ENCODE data around the gene CTR9.

Gene CTR9

DNA sequence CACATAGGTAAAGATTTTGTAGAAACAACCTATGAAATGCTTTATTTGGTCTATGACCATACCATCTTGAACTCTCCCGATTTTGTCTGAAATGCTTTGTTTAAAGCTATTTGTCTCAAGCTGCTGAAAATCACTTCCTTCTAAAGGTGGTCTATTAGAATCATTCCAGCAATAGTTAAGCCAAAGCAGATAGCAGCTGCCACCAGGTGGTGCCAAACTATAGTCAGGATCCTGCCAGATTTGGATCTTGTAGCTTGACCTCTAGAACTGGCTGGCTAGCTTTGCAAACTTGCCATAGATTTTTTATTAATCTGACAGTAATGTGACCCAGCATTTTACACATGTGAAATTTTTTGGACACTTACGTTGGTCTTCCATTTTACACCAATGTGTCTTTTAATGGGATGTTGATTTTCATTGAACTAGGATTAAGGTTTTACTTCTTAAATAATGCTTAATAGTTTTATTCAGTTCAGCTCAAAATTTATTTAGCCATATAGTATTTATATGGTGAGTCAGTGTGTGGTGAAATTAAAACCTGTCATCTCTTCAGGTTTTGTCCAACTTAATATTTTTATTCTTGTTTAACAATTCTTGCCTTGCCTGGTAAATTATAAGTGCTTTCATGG is 19.7 kb downstream of the CTR9 start:
- Histone ChIP-seq H3K4me1 (ENCODE audit: insufficient read depth, low read length, severe bottlenecking) (no peaks in the 10 kb centered on the region), H3K27ac (ENCODE audit: low read depth, low read length, poor library complexity, severe bottlenecking) (no peak overlapping the region), H3K4me2 (ENCODE audit: low read length) (no peak overlapping the region), H3F3A (ENCODE audit: insufficient read depth, low read length) (no peaks in the 10 kb centered on the region), H2AFZ (ENCODE audit: low read length) (no peak overlapping the region), H3K27me3 (ENCODE audit: insufficient read depth, low read length) (no peaks in the 10 kb centered on the region), H3K9me3 (ENCODE audit: low read length) (no peaks in the 10 kb centered on the region), H3K4me3 (ENCODE audit: low read depth, low read length, poor library complexity, severe bottlenecking) (no peak overlapping the region), H3K9me2 (ENCODE audit: low read depth, low read length) (no peaks in the 10 kb centered on the region), H3K9ac (ENCODE audit: low read length) (no peak overlapping the region), H3K36me3 (ENCODE audit: insufficient read depth, low read length) (peaks cover 68% of the 10 kb centered on the region), H4K20me1 (ENCODE audit: insufficient read depth, low read length) (no peaks in the 10 kb centered on the region), H3K79me2 (ENCODE audit: insufficient read depth, low read length) (no peaks in the 10 kb centered on the region)
- TF ChIP-seq, protein P1, sequence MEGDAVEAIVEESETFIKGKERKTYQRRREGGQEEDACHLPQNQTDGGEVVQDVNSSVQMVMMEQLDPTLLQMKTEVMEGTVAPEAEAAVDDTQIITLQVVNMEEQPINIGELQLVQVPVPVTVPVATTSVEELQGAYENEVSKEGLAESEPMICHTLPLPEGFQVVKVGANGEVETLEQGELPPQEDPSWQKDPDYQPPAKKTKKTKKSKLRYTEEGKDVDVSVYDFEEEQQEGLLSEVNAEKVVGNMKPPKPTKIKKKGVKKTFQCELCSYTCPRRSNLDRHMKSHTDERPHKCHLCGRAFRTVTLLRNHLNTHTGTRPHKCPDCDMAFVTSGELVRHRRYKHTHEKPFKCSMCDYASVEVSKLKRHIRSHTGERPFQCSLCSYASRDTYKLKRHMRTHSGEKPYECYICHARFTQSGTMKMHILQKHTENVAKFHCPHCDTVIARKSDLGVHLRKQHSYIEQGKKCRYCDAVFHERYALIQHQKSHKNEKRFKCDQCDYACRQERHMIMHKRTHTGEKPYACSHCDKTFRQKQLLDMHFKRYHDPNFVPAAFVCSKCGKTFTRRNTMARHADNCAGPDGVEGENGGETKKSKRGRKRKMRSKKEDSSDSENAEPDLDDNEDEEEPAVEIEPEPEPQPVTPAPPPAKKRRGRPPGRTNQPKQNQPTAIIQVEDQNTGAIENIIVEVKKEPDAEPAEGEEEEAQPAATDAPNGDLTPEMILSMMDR (IDR thresholded peaks at IDR 0.05; ENCODE audit: low read length): peak; percentile 75
- no peak for TF ChIP-seq EZH2 (IDR thresholded peaks at IDR 0.05; ENCODE audit: borderline replicate concordance, low read length)

- Histone ChIP-seq H3K9ac (ENCODE audit: low read length) (no peak overlapping the region), H4K20me1 (ENCODE audit: insufficient read depth, low read length) (no peaks in the 10 kb centered on the region), H3K27me3 (ENCODE audit: insufficient read depth, low read length) (no peaks in the 10 kb centered on the region), H3K36me3 (ENCODE audit: insufficient read depth, low read length) (peaks cover 72% of the 10 kb centered on the region), H3K27ac (ENCODE audit: low read depth, low read length, poor library complexity, severe bottlenecking) (no peak overlapping the region), H3K4me2 (ENCODE audit: low read length) (no peak overlapping the region), H3K9me2 (ENCODE audit: low read depth, low read length) (no peaks in the 10 kb centered on the region), H3K9me3 (ENCODE audit: low read length) (no peaks in the 10 kb centered on the region), H3K4me3 (ENCODE audit: low read depth, low read length, poor library complexity, severe bottlenecking) (no peak overlapping the region), H3K79me2 (ENCODE audit: insufficient read depth, low read length) (no peaks in the 10 kb centered on the region), H2AFZ (ENCODE audit: low read length) (no peak overlapping the region), H3F3A (ENCODE audit: insufficient read depth, low read length) (no peaks in the 10 kb centered on the region), H3K4me1 (ENCODE audit: insufficient read depth, low read length, severe bottlenecking) (no peaks in the 10 kb centered on the region)
- TF ChIP-seq, protein P1 (IDR thresholded peaks at IDR 0.05; ENCODE audit: low read length): no peak
- no peak for TF ChIP-seq EZH2 (IDR thresholded peaks at IDR 0.05; ENCODE audit: borderline replicate concordance, low read length)
Measured at GRCh38 chr11:10771457-10771856, 20.4 kb downstream of the CTR9 start.

- no peak overlapping the region for H3K4me2 ChIP-seq (ENCODE audit: low read length)
- no peaks in the 10 kb centered on the region for H3K4me1 ChIP-seq (ENCODE audit: insufficient read depth, low read length, severe bottlenecking)
Measured at GRCh38 chr11:10774811-10775210, 23.8 kb downstream of the CTR9 start.

DNA sequence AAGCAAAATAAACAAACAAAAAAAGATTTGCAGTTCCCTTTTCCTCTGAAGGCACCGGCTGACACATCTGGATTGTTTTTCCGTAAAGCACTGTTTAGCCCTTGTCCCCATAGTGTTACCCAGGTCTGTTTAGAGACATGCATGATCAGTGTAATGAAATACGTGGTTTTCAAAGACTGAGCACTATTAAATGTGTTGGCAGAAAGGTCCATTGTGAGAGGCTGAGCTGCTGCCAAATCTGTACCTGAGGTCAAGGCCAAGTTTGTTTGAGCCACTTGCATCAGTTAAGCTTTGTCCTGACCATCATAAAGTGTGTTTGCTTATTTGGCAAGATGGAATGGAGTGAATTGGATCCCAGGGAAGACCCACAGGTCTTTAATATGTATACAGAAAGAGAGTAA is 26.3 kb downstream of the CTR9 start:
- no peak for TF ChIP-seq EZH2 (IDR thresholded peaks at IDR 0.05; ENCODE audit: borderline replicate concordance, low read length)
- TF ChIP-seq, protein P1 (IDR thresholded peaks at IDR 0.05; ENCODE audit: low read length): no peak
- Histone ChIP-seq H3K4me1 (ENCODE audit: insufficient read depth, low read length, severe bottlenecking) (no peaks in the 10 kb centered on the region), H3K9me3 (ENCODE audit: low read length) (no peaks in the 10 kb centered on the region), H3K79me2 (ENCODE audit: insufficient read depth, low read length) (no peaks in the 10 kb centered on the region), H4K20me1 (ENCODE audit: insufficient read depth, low read length) (no peaks in the 10 kb centered on the region), H3K36me3 (ENCODE audit: insufficient read depth, low read length) (peaks cover 72% of the 10 kb centered on the region), H3K4me3 (ENCODE audit: low read depth, low read length, poor library complexity, severe bottlenecking) (no peak overlapping the region), H3K9me2 (ENCODE audit: low read depth, low read length) (no peaks in the 10 kb centered on the region), H3K4me2 (ENCODE audit: low read length) (no peak overlapping the region), H3K9ac (ENCODE audit: low read length) (no peak overlapping the region), H2AFZ (ENCODE audit: low read length) (no peak overlapping the region), H3K27ac (ENCODE audit: low read depth, low read length, poor library complexity, severe bottlenecking) (no peak overlapping the region), H3K27me3 (ENCODE audit: insufficient read depth, low read length) (no peaks in the 10 kb centered on the region), H3F3A (ENCODE audit: insufficient read depth, low read length) (no peaks in the 10 kb centered on the region)

More at GRCh38 chr11:10774811-10775210, 23.8 kb downstream of the CTR9 start:
- no peaks in the 10 kb centered on the region for H4K20me1 ChIP-seq (ENCODE audit: insufficient read depth, low read length)
- no peaks in the 10 kb centered on the region for H3K9me3 ChIP-seq (ENCODE audit: low read length)
- H3K9me2 ChIP-seq (ENCODE audit: low read depth, low read length): no peaks in the 10 kb centered on the region
- no peaks in the 10 kb centered on the region for H3K27me3 ChIP-seq (ENCODE audit: insufficient read depth, low read length)
- H2AFZ ChIP-seq (ENCODE audit: low read length): no peak overlapping the region
- H3F3A ChIP-seq (ENCODE audit: insufficient read depth, low read length): no peaks in the 10 kb centered on the region
- H3K79me2 ChIP-seq (ENCODE audit: insufficient read depth, low read length): no peaks in the 10 kb centered on the region
- peaks cover 93% of the 10 kb centered on the region for H3K36me3 ChIP-seq (ENCODE audit: insufficient read depth, low read length)
- H3K9ac ChIP-seq (ENCODE audit: low read length): no peak overlapping the region
- no peak for TF ChIP-seq EZH2 (IDR thresholded peaks at IDR 0.05; ENCODE audit: borderline replicate concordance, low read length)
- H3K27ac ChIP-seq (ENCODE audit: low read depth, low read length, poor library complexity, severe bottlenecking): no peak overlapping the region
- no peak overlapping the region for H3K4me3 ChIP-seq (ENCODE audit: low read depth, low read length, poor library complexity, severe bottlenecking)

Measured in OCI-LY1 (cell line).